Tibial nerve (tissue), 4 donors: ENCODE data around the gene KCNMA1. TPM values are rescaled to one million over a fixed set of nuclear protein-coding genes. Genes with fewer than 3 reads are reported as not detected.
A peak's percentile ranks its signal among the peaks of the same experiment; 100 is the strongest.
"Not testable (repeated sequence)": the region's sequence is repeated elsewhere in the genome, so short reads cannot be mapped to it uniquely, and the experiment has no call there.

Source experiments
- DNase-seq, 2 donors: peaks; one replicate each; pipeline ENCODE4 v3.0.0-alpha.2; 2019; ENCODE audit warnings: low spot score in 2 of 2
- H3K27ac ChIP-seq, 4 donors: fragments of 200-600 bp; sonication (generic) in 3 of 4; one replicate each; pipeline ENCODE4 v1.5.1; 2017 to 2019; ENCODE audit warnings: mild to moderate bottlenecking in 1 of 4
- H3K27me3 ChIP-seq, 2 donors: fragments of 200-600 bp; sonication (generic) in 1 of 2; one replicate each; pipeline versions ENCODE4 v1.5.1 to v1.6.0; 2017 to 2019
- H3K36me3 ChIP-seq, 3 donors: fragments of 200-600 bp; sonication (generic); one replicate each; pipeline ENCODE4 v1.5.1; 2018 to 2019
- H3K4me1 ChIP-seq, 4 donors: fragments of 200-600 bp; sonication (generic) in 3 of 4; one replicate each; pipeline ENCODE4 v1.5.1; 2017 to 2019
- H3K4me3 ChIP-seq, 4 donors: fragments of 200-600 bp; sonication (generic) in 3 of 4; one replicate each; pipeline ENCODE4 v1.5.1; 2017 to 2019; ENCODE audit warnings: mild to moderate bottlenecking in 1 of 4, moderate library complexity in 1 of 4
- H3K9me3 ChIP-seq, 4 donors: fragments of 200-600 bp; sonication (generic) in 3 of 4; one replicate each; pipeline ENCODE4 v1.5.1; 2017 to 2019
- CTCF ChIP-seq, 5 experiments: fragments of 200-600 bp in 3 of 5; fragments of 450-650 bp in 2 of 5; sonication (generic) in 3 of 5; IDR thresholded peaks; one replicate each; pipeline ENCODE4 v1.5.1; 2016 to 2019; ENCODE audit warnings: antibody characterized with exemption in 5 of 5, mild to moderate bottlenecking in 3 of 5, moderate library complexity in 2 of 5
- EP300 ChIP-seq, 2 donors: sonication (generic); formaldehyde crosslinking; IDR thresholded peaks; one replicate each; pipeline ENCODE4 v1.6.1; 2017; ENCODE audit warnings: antibody characterized with exemption in 2 of 2, mild to moderate bottlenecking in 1 of 2
- POLR2A ChIP-seq, 2 donors: fragments of 450-650 bp; IDR thresholded peaks; one replicate each; pipeline ENCODE4 v1.6.1; 2017; ENCODE audit warnings: antibody characterized with exemption in 2 of 2, mild to moderate bottlenecking in 2 of 2, moderate library complexity in 2 of 2
- WGBS, 2 donors: methylation state at CpG; one replicate each; pipeline ENCODE4 v1.1.5; 2018; 5-methylcytosine and 5-hydroxymethylcytosine counted together
- total RNA-seq, 4 donors: library from RNA; depleted of rRNA; stranded (reverse); fragments of >200 nt; gene quantifications; one replicate each; pipeline ENCODE4 v1.1.0, GENCODE V29; 2016

KCNMA1 gene
- total RNA-seq, 4 donors from 2014 or later, result 10.2 to 19.9 (median 13.7) TPM

GRCh38 chr10:77390481-77390891, 247.1 kb downstream of the KCNMA1 start:
- DNase-seq, result no peak
- WGBS, 2 donors, result 59 to 63% methylated on average over 2 of the region's 2 CpGs
- H3K27me3 ChIP-seq, result no peaks in the 10 kb centered on the region
- no peak overlapping the region for H3K27ac ChIP-seq
- H3K4me1 ChIP-seq, result peaks cover 0 to 28% (median 5%) of the 10 kb centered on the region in 4 donors
- no peaks in the 10 kb centered on the region for H3K9me3 ChIP-seq
- no peaks in the 10 kb centered on the region for H3K36me3 ChIP-seq
- H3K4me3 ChIP-seq, result no peak overlapping the region
- TF ChIP-seq POLR2A (IDR thresholded peaks at IDR 0.05) (no peak), EP300 (IDR thresholded peaks at IDR 0.05) (no peak), CTCF (IDR thresholded peaks at IDR 0.05) (no peak)

GRCh38 chr10:77388571-77389100, 249.0 kb downstream of the KCNMA1 start:
- Histone ChIP-seq H3K36me3 (no peaks in the 10 kb centered on the region), H3K27me3 (no peaks in the 10 kb centered on the region), H3K4me1 (peaks cover 0 to 28% (median 5%) of the 10 kb centered on the region in 4 donors), H3K4me3 (no peak overlapping the region), H3K9me3 (no peaks in the 10 kb centered on the region), H3K27ac (no peak overlapping the region)
- no peak for DNase-seq
- 49 to 69% methylated on average over 2 of the region's 2 CpGs for WGBS, 2 donors
- TF ChIP-seq EP300 (IDR thresholded peaks at IDR 0.05) (no peak), CTCF (IDR thresholded peaks at IDR 0.05) (no peak), POLR2A (IDR thresholded peaks at IDR 0.05) (no peak)

GRCh38 chr10:77387701-77388100, 249.9 kb downstream of the KCNMA1 start:
- 63 to 83% methylated on average over 2 of the region's 2 CpGs for WGBS, 2 donors
- not testable (repeated sequence) for H3K27ac ChIP-seq, DNase-seq, H3K27me3 ChIP-seq, H3K36me3 ChIP-seq, H3K9me3 ChIP-seq, H3K4me3 ChIP-seq
- peaks cover 0 to 26% (median 5%) of the 10 kb centered on the region in 4 donors for H3K4me1 ChIP-seq

GRCh38 chr10:77387247-77387646, 250.4 kb downstream of the KCNMA1 start:
- H3K4me1 ChIP-seq, result peaks cover 0 to 22% (median 5%) of the 10 kb centered on the region in 4 donors
- TF ChIP-seq POLR2A (IDR thresholded peaks at IDR 0.05) (no peak), CTCF (IDR thresholded peaks at IDR 0.05) (no peak), EP300 (IDR thresholded peaks at IDR 0.05) (no peak)
- H3K27ac ChIP-seq, result peak overlapping the region in 1 of 4 donors; percentile 9

GRCh38 chr10:77386838-77387237, 250.8 kb downstream of the KCNMA1 start:
- no peak for DNase-seq
- Histone ChIP-seq H3K4me1 (peaks cover 0 to 19% (median 5%) of the 10 kb centered on the region in 4 donors), H3K36me3 (no peaks in the 10 kb centered on the region), H3K4me3 (no peak overlapping the region), H3K27ac (peak overlapping the region in 1 of 4 donors; percentile 9), H3K9me3 (no peaks in the 10 kb centered on the region), H3K27me3 (no peaks in the 10 kb centered on the region)
- WGBS, 2 donors, result 7 to 14% methylated on average over 5 of the region's 5 CpGs
- no peak for TF ChIP-seq POLR2A (IDR thresholded peaks at IDR 0.05)

More at GRCh38 chr10:77387247-77387646, 250.4 kb downstream of the KCNMA1 start:
- Histone ChIP-seq H3K36me3 (no peaks in the 10 kb centered on the region), H3K27me3 (no peaks in the 10 kb centered on the region), H3K9me3 (no peaks in the 10 kb centered on the region), H3K4me3 (no peak overlapping the region)
- no peak for DNase-seq

GRCh38 chr10:77386365-77386764, 251.2 kb downstream of the KCNMA1 start:
- Histone ChIP-seq H3K9me3 (no peaks in the 10 kb centered on the region), H3K4me3 (no peak overlapping the region), H3K36me3 (no peaks in the 10 kb centered on the region), H3K27me3 (no peaks in the 10 kb centered on the region), H3K4me1 (peaks cover 0 to 14% (median 2%) of the 10 kb centered on the region in 4 donors), H3K27ac (no peak overlapping the region)
- TF ChIP-seq CTCF (IDR thresholded peaks at IDR 0.05), result no peak
- TF ChIP-seq POLR2A (IDR thresholded peaks at IDR 0.05), result no peak
- TF ChIP-seq EP300 (IDR thresholded peaks at IDR 0.05), result no peak
- 66 to 72% methylated on average over 4 of the region's 4 CpGs for WGBS, 2 donors
- DNase-seq, result no peak
